H9 (cell line): ENCODE data around the gene DNAJC11. TPM values are rescaled to one million over a fixed set of nuclear protein-coding genes. Genes with fewer than 3 reads are reported as not detected.
A peak's percentile ranks its signal among the peaks of the same experiment; 100 is the strongest.

Experiments used
- DNase-seq: peaks from one replicate; pipeline ENCODE4 v3.0.0-alpha.2; 2017
- H2AFZ ChIP-seq: one replicate; pipeline ENCODE4 v1.6.1; 2013; ENCODE audit warnings: mild to moderate bottlenecking, low read length, control low read depth, moderate library complexity
- H2AK5ac ChIP-seq: 2 replicates; pipeline ENCODE4 v1.6.1; 2013; ENCODE audit warnings: low read length, control low read depth, mixed read lengths; ENCODE audit not compliant: insufficient read length
- H2BK120ac ChIP-seq: one replicate; pipeline ENCODE4 v1.6.1; 2013; ENCODE audit warnings: low read depth, mild to moderate bottlenecking, low read length, control low read depth, inconsistent platforms; ENCODE audit not compliant: poor library complexity, severe bottlenecking
- H2BK12ac ChIP-seq: 2 replicates; pipeline ENCODE4 v1.6.1; 2013; ENCODE audit warnings: low read length, control low read depth, mixed read lengths, low read depth; ENCODE audit not compliant: insufficient read length
- H2BK15ac ChIP-seq: 2 replicates; pipeline ENCODE4 v1.6.1; 2013; ENCODE audit warnings: low read depth, low read length, control low read depth
- H2BK20ac ChIP-seq: one replicate; pipeline ENCODE4 v1.6.1; 2013; ENCODE audit warnings: low read depth, mild to moderate bottlenecking, low read length, control low read depth, inconsistent platforms; ENCODE audit not compliant: poor library complexity, severe bottlenecking
- H2BK5ac ChIP-seq: 2 replicates; pipeline ENCODE4 v1.6.1; 2013; ENCODE audit warnings: low read length, control low read depth, mixed read lengths; ENCODE audit not compliant: insufficient read length
- H3K14ac ChIP-seq: 2 replicates; pipeline ENCODE4 v1.6.1; 2013; ENCODE audit warnings: low read length, control low read depth; ENCODE audit not compliant: insufficient read depth
- H3K18ac ChIP-seq: 2 replicates; pipeline ENCODE4 v1.6.1; 2013; ENCODE audit warnings: low read depth, mild to moderate bottlenecking, mixed read lengths, low read length, control low read depth; ENCODE audit not compliant: insufficient read length
- H3K23ac ChIP-seq: 2 replicates; pipeline ENCODE4 v1.6.1; 2013; ENCODE audit warnings: low read length, control low read depth, mixed read lengths, low read depth; ENCODE audit not compliant: insufficient read length
- H3K23me2 ChIP-seq: 2 replicates; pipeline ENCODE4 v1.6.1; 2013; ENCODE audit warnings: low read depth, mild to moderate bottlenecking, mixed read lengths, low read length, control low read depth; ENCODE audit not compliant: insufficient read length, poor library complexity, severe bottlenecking
- H3K27ac ChIP-seq: 2 replicates; pipeline ENCODE4 v1.5.1; 2013; ENCODE audit warnings: low read length, control low read depth, mixed read lengths, low read depth; ENCODE audit not compliant: insufficient read length
- H3K27me3 ChIP-seq: 2 replicates; pipeline ENCODE4 v1.6.1; 2013; ENCODE audit warnings: low read length, control low read depth, inconsistent platforms; ENCODE audit not compliant: insufficient read depth
- H3K4ac ChIP-seq: 2 replicates; pipeline ENCODE4 v1.6.1; 2013; ENCODE audit warnings: low read depth, mild to moderate bottlenecking, control low read depth, inconsistent platforms, low read length, moderate library complexity
- H3K4me1 ChIP-seq: 2 replicates; pipeline ENCODE4 v1.6.1; 2013; ENCODE audit warnings: low read length, control low read depth, inconsistent platforms; ENCODE audit not compliant: insufficient read depth
- H3K4me2 ChIP-seq: 2 replicates; pipeline ENCODE4 v1.6.1; 2013; ENCODE audit warnings: low read length, control low read depth, mixed read lengths; ENCODE audit not compliant: insufficient read length, insufficient read depth
- H3K56ac ChIP-seq: 2 replicates; pipeline ENCODE4 v1.6.1; 2013; ENCODE audit warnings: low read depth, mild to moderate bottlenecking, mixed read lengths, low read length, control low read depth; ENCODE audit not compliant: insufficient read length
- H3K79me1 ChIP-seq: 2 replicates; pipeline ENCODE4 v1.6.1; 2013; ENCODE audit warnings: low read depth, mild to moderate bottlenecking, moderate library complexity, low read length, control low read depth, inconsistent platforms; ENCODE audit not compliant: insufficient read depth, poor library complexity, severe bottlenecking
- H3K79me2 ChIP-seq: 2 replicates; pipeline ENCODE4 v1.6.1; 2013; ENCODE audit warnings: low read length, control low read depth, inconsistent platforms; ENCODE audit not compliant: insufficient read depth
- H3K9ac ChIP-seq: 2 replicates; pipeline ENCODE4 v1.6.1; 2013; ENCODE audit warnings: low read length, control low read depth, mixed read lengths; ENCODE audit not compliant: insufficient read length; ENCODE audit errors: extremely low read depth
- H3K9me3 ChIP-seq: one replicate; pipeline ENCODE4 v1.6.1; 2013; ENCODE audit warnings: low read depth, low read length, inconsistent platforms; ENCODE audit not compliant: control insufficient read depth
- H3T11ph ChIP-seq: one replicate; pipeline ENCODE4 v1.6.1; 2013; ENCODE audit warnings: mild to moderate bottlenecking, low read length, control low read depth, inconsistent platforms
- H4K20me1 ChIP-seq: one replicate; pipeline ENCODE4 v1.6.1; 2013; ENCODE audit not compliant: control insufficient read depth, insufficient read length, insufficient read depth
- H4K5ac ChIP-seq: 2 replicates; pipeline ENCODE4 v1.6.1; 2013; ENCODE audit warnings: low read depth, mild to moderate bottlenecking, mixed read lengths, low read length, control low read depth; ENCODE audit not compliant: insufficient read length
- H4K8ac ChIP-seq: replicated peaks from 2 replicates; pipeline ENCODE4 v1.6.1; 2013; ENCODE audit warnings: low read length, control low read depth, mixed read lengths, low read depth; ENCODE audit not compliant: insufficient read length
- H4K91ac ChIP-seq: 2 replicates; pipeline ENCODE4 v1.6.1; 2013; ENCODE audit warnings: low read depth, mild to moderate bottlenecking, moderate library complexity, mixed read lengths, low read length, control low read depth; ENCODE audit not compliant: insufficient read length
- H3K27ac Mint-ChIP-seq, 3 experiments: 2 replicates in 2 of 3; 3 replicates in 1 of 3; pipeline ENCODE4 v1.8.0; 2020 to 2021; ENCODE audit warnings: mixed read lengths in 3 of 3, mild to moderate bottlenecking in 1 of 3, moderate library complexity in 1 of 3
- H3K27me3 Mint-ChIP-seq: 2 replicates; pipeline ENCODE4 v1.8.0; 2021; ENCODE audit warnings: low read depth, mild to moderate bottlenecking, moderate library complexity, mixed read lengths
- H3K36me3 Mint-ChIP-seq, 3 experiments: 2 replicates in 2 of 3; 3 replicates in 1 of 3; pipeline ENCODE4 v1.8.0; 2020 to 2021; ENCODE audit warnings: low read depth in 3 of 3, mixed read lengths in 3 of 3; ENCODE audit not compliant: insufficient read depth in 1 of 3
- H3K4me1 Mint-ChIP-seq, 2 experiments: 2 replicates each; pipeline ENCODE4 v1.8.0; 2020; ENCODE audit warnings: mixed read lengths in 2 of 2
- H3K4me3 Mint-ChIP-seq, 2 experiments: 2 replicates in 1 of 2; 3 replicates in 1 of 2; pipeline ENCODE4 v1.8.0; 2020 to 2021; ENCODE audit warnings: mild to moderate bottlenecking in 2 of 2, mixed read lengths in 2 of 2, moderate library complexity in 1 of 2
- H3K9me3 Mint-ChIP-seq, 2 experiments: 2 replicates in 1 of 2; 3 replicates in 1 of 2; pipeline ENCODE4 v1.8.0; 2020; ENCODE audit warnings: mild to moderate bottlenecking in 2 of 2, mixed read lengths in 2 of 2, moderate library complexity in 1 of 2
- WGBS: extraction: QIAGEN DNeasy Blood & Tissue Kit; methylation state at CpG from one replicate; pipeline ENCODE4 v1.1.7; 2013; ENCODE audit warnings: missing lambda C conversion rate, low lambda C conversion rate, mixed read lengths; ENCODE audit not compliant: insufficient read length; ENCODE audit errors: extremely low coverage; 5-methylcytosine and 5-hydroxymethylcytosine counted together
- total RNA-seq: library from RNA; stranded (reverse); gene quantifications from 2 replicates; pipeline ENCODE4 v1.2.1, GENCODE V29; 2021
- TF ChIP-seq, protein P1 (sequence below): fragments of 200-600 bp; sonication (generic); conservative IDR thresholded peaks from 3 replicates; pipeline ENCODE4 v1.8.0; 2021; ENCODE audit warnings: antibody characterized with exemption, mild to moderate bottlenecking

The DNAJC11 gene
- total RNA-seq, 1 experiment from 2014 or later = 88.5 TPM

DNA sequence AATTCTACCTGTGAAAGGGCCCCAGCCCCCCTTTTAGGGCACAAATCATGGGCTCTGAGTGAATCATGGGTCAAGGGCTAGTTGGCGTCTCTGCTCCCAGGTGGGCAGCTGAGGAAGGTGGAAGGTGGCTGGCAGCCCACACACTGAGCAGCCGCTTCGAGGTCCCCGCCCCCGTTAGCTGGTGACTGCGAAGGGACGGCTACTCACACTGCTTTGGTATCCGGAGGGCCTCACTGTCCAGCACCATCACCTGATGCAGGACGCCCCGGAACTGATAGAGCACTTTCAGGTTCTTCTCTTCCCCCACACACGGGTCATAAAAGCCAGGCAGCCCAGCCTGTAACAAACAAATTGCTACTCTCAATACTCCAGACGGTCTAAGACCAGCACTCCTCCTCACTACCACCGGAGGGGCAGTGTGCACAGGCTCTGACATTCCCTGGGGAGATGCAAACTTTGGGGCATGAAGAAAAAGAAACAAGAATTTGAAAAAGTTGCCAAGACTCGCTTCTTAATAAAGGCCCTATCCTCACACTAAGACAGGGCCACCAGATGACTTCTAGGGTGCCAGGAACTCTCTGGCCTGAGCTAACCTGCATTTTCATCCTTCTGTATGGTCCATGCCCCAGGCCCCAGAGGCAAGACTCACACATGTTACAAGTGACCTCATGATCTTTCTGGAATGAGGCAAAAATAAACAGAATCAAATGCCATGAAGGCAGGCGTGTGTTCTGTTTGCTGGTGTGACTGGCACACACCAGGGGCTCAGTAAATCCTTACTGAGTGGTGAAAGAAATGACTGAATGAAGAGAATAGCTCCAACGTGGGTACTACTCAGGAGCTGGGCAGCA lies 65.5 kb downstream of the DNAJC11 start:
- no CpG with 5 or more reads among the region's 16 CpGs for WGBS
- Mint-ChIP-seq H3K4me3 (no peak overlapping the region), H3K27ac (no peak overlapping the region; a peak in 1 of 7 replicates)

More for the DNA sequence above, 65.5 kb downstream of the DNAJC11 start:
- Histone ChIP-seq H2BK12ac (no peak overlapping the region), H3K79me1 (no peaks in the 10 kb centered on the region), H2AK5ac (no peak overlapping the region), H3K79me2 (no peaks in the 10 kb centered on the region), H3K27ac (no peak overlapping the region), H2BK120ac (no peak overlapping the region), H3K23ac (no peak overlapping the region), H3K9me3 (no peaks in the 10 kb centered on the region), H4K5ac (no peak overlapping the region), H4K20me1 (no peaks in the 10 kb centered on the region), H3K4me2 (no peak overlapping the region), H3K4ac (no peak overlapping the region), H3K14ac (no peak overlapping the region), H2AFZ (no peak overlapping the region), H3K23me2 (no peaks in the 10 kb centered on the region), H3K18ac (no peak overlapping the region), H2BK5ac (no peak overlapping the region), H3K56ac (no peak overlapping the region), H3K9ac (no peak overlapping the region), H3K4me1 (no peaks in the 10 kb centered on the region), H4K8ac (no peak overlapping the region), H4K91ac (no peak overlapping the region), H3K27me3 (no peaks in the 10 kb centered on the region), H2BK15ac (no peak overlapping the region), H2BK20ac (no peak overlapping the region), H3T11ph (no peak overlapping the region)
- TF ChIP-seq, protein P1, sequence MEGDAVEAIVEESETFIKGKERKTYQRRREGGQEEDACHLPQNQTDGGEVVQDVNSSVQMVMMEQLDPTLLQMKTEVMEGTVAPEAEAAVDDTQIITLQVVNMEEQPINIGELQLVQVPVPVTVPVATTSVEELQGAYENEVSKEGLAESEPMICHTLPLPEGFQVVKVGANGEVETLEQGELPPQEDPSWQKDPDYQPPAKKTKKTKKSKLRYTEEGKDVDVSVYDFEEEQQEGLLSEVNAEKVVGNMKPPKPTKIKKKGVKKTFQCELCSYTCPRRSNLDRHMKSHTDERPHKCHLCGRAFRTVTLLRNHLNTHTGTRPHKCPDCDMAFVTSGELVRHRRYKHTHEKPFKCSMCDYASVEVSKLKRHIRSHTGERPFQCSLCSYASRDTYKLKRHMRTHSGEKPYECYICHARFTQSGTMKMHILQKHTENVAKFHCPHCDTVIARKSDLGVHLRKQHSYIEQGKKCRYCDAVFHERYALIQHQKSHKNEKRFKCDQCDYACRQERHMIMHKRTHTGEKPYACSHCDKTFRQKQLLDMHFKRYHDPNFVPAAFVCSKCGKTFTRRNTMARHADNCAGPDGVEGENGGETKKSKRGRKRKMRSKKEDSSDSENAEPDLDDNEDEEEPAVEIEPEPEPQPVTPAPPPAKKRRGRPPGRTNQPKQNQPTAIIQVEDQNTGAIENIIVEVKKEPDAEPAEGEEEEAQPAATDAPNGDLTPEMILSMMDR = 0 out of 3 replicates have a peak, but pooled peaks have one; percentile 22
- Mint-ChIP-seq H3K4me1 (no peaks in the 10 kb centered on the region), H3K36me3 (peaks cover 25 to 86% (median 76%) of the 10 kb centered on the region in 3 experiments), H3K9me3 (no peaks in the 10 kb centered on the region), H3K27me3 (no peaks in the 10 kb centered on the region; the same call in 1 of the 2 replicates)
- no peak for DNase-seq
